Osteocyte (in vitro differentiated cells): ENCODE measurements around the gene IL36A. TPM values are rescaled to one million over a fixed set of nuclear protein-coding genes. Genes with fewer than 3 reads are reported as not detected.

Experiments
- DNase-seq: peaks from one replicate; pipeline ENCODE4 v3.0.0; 2021; ENCODE audit warnings: mixed read lengths; ENCODE audit not compliant: unreplicated experiment; ENCODE audit errors: extremely low spot score
- H3K27ac Mint-ChIP-seq: one replicate; pipeline ENCODE4 v1.8.0; 2021; ENCODE audit warnings: mild to moderate bottlenecking, mixed read lengths; ENCODE audit not compliant: unreplicated experiment
- H3K27me3 Mint-ChIP-seq: one replicate; pipeline ENCODE4 v1.8.0; 2021; ENCODE audit warnings: mixed read lengths; ENCODE audit not compliant: unreplicated experiment
- H3K36me3 Mint-ChIP-seq: one replicate; pipeline ENCODE4 v1.8.0; 2021; ENCODE audit warnings: mixed read lengths; ENCODE audit not compliant: unreplicated experiment
- H3K4me1 Mint-ChIP-seq: one replicate; pipeline ENCODE4 v1.8.0; 2021; ENCODE audit warnings: mixed read lengths; ENCODE audit not compliant: unreplicated experiment
- H3K4me3 Mint-ChIP-seq: one replicate; pipeline ENCODE4 v1.8.0; 2021; ENCODE audit warnings: mild to moderate bottlenecking, moderate library complexity, mixed read lengths; ENCODE audit not compliant: unreplicated experiment
- H3K9me3 Mint-ChIP-seq: one replicate; pipeline ENCODE4 v1.8.0; 2021; ENCODE audit warnings: mixed read lengths; ENCODE audit not compliant: unreplicated experiment
- CTCF ChIP-seq: fragments of 200-600 bp; sonication (generic); IDR thresholded peaks from 2 replicates; pipeline ENCODE4 v1.5.0; 2021; ENCODE audit warnings: antibody characterized with exemption, mild to moderate bottlenecking, moderate library complexity
- total RNA-seq: library from RNA; stranded (reverse); gene quantifications from 2 replicates; pipeline ENCODE4 v1.2.1, GENCODE V29; 2021

The IL36A gene
- total RNA-seq, 1 donor from 2014 or later, result not detected

DNA sequence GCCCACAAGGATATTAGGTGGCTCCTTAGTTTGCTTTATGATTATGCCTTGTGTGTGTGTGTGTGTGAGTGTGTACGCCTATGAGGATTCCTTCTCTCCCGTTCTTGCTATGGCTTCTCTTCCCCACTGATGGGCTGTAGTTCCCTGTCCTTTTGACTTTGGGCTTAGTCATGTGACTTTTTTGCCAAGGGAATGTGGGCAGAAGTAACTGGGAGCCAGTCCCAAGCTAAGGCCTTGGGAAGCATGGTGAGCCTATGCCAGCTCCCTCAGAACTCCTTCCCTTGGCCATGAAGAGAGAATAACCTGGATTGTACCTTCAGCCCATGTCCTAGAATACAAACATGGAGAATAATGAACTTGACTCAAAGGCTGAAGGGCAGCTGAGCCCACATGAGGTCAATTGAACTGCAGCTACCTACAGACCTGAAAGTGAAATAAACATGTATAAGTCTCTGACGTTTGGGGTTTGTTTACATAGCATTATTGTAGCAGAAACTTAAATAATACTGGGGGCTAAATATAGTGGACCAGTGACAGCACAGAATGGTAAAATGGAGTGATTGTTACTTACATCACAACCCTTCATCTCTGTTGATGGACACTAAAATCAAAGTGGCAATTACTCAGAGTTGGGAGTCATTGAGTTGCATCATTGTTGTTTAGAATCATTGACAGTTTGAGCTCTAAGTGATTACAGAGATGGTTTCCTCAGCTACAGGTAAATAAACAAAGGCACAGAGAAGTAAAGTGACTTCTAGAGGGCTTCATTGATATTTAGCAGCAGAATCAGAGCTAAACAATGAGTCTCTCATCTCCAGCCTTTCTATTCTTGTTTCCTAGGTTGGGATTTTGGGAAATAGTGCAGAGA, 42.7 kb upstream of the IL36A start:
- H3K36me3 Mint-ChIP-seq, result no peaks in the 10 kb centered on the region
- no peak for TF ChIP-seq CTCF
- peak; percentile 56 for DNase-seq
- peaks cover 42% of the 10 kb centered on the region for H3K27me3 Mint-ChIP-seq
- no peaks in the 10 kb centered on the region for H3K4me1 Mint-ChIP-seq
- H3K4me3 Mint-ChIP-seq, result no peak overlapping the region
- no peaks in the 10 kb centered on the region for H3K9me3 Mint-ChIP-seq
- H3K27ac Mint-ChIP-seq, result no peak overlapping the region

DNA sequence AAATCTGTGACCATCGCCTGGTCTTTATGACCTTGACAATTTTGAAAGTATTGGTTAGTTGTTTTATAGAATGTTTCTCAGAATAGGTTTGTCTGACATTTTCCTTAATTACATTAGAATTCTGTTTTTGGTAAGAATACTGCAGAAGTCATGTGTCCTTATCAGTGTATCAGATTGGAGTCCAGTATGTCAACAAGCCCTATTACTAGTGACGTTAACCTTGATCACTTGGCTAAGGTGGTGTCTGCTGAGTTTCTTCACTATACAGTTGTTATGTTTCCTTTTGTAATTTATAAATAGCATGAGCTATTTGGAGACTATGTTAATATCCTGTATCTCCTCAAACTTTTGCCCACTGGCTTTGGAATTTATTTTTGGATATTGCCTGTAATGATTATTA, 38.2 kb upstream of the IL36A start:
- Mint-ChIP-seq H3K4me1 (no peaks in the 10 kb centered on the region), H3K27ac (no peak overlapping the region), H3K4me3 (no peak overlapping the region), H3K36me3 (no peaks in the 10 kb centered on the region), H3K27me3 (peaks cover 79% of the 10 kb centered on the region), H3K9me3 (no peaks in the 10 kb centered on the region)
- TF ChIP-seq CTCF, result no peak
- no peak for DNase-seq

- Mint-ChIP-seq H3K27me3 (peaks cover 61% of the 10 kb centered on the region), H3K36me3 (no peaks in the 10 kb centered on the region), H3K27ac (no peak overlapping the region), H3K4me1 (no peaks in the 10 kb centered on the region), H3K4me3 (no peak overlapping the region), H3K9me3 (no peaks in the 10 kb centered on the region)
- no peak for TF ChIP-seq CTCF
- no peak for DNase-seq
Measured at GRCh38 chr2:112972423-112973086, 32.7 kb upstream of the IL36A start.

DNA sequence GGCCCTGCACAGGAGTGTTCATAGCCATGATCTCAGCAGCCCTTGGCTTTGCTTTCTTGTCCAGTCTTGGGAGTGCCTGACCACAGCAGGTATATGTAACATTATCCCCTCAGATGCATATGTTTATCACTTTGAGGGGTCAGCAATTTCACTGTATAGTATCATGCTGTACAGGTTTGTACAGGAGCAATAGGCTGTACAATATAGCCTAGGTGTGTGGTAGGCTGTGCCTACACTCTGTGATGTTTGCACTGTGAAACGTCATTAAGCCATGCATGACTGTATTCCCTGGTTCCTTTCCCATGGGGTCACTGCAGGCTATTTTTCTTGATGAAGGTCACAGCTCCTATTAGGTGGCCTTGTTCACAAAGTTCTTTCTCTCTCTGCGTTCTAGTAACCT, 32.1 kb upstream of the IL36A start:
- Mint-ChIP-seq H3K27me3 (peaks cover 55% of the 10 kb centered on the region), H3K4me1 (no peaks in the 10 kb centered on the region), H3K9me3 (no peaks in the 10 kb centered on the region), H3K4me3 (no peak overlapping the region), H3K36me3 (no peaks in the 10 kb centered on the region), H3K27ac (no peak overlapping the region)
- DNase-seq, result no peak
- TF ChIP-seq CTCF, result no peak

DNA sequence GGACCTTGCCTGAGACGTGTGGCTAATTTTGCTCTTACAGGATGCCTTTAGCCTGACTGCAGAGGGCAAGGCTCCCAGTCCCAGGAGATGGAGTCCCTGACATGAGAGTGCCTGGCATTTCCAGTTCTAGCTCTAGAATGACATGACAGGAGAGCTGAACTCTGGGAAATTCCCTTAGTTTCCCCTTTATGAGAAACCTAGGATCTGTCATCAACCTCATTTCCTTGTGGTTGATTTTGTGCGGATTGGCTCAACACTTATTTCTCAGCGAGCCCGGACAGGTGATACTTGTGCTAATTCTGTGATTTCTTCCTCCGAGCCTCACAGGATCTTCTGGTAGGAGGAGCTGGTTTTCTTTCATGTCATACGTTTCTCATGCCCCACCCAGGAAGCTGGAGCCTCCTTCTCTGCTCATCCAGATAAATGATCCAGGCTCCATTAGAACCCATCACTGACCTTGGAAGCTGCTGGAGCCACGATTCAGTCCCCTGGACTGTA, 27.7 kb upstream of the IL36A start, which contains the start of gene IL36G:
Gene IL36G (plus strand): TSS at position 448 of the 498 bp plus-strand sequence. CDS start 633 bp downstream, outside the sequence.
- TF ChIP-seq CTCF, result no peak
- H3K36me3 Mint-ChIP-seq, result no peaks in the 10 kb centered on the region
- no peaks in the 10 kb centered on the region for H3K9me3 Mint-ChIP-seq
- no peaks in the 10 kb centered on the region for H3K4me1 Mint-ChIP-seq
- no peak within 1 kb of the TSS for H3K4me3 Mint-ChIP-seq
- no peak for DNase-seq
- H3K27ac Mint-ChIP-seq, result no peak within 1 kb of the TSS
- H3K27me3 Mint-ChIP-seq, result peaks cover 33% of the 10 kb centered on the region
